ENCODE data around the gene DEFB124.
"Not testable (repeated sequence)": the region's sequence is repeated elsewhere in the genome, so short reads cannot be mapped to it uniquely, and the experiment has no call there.

Gene DEFB124

DNA sequence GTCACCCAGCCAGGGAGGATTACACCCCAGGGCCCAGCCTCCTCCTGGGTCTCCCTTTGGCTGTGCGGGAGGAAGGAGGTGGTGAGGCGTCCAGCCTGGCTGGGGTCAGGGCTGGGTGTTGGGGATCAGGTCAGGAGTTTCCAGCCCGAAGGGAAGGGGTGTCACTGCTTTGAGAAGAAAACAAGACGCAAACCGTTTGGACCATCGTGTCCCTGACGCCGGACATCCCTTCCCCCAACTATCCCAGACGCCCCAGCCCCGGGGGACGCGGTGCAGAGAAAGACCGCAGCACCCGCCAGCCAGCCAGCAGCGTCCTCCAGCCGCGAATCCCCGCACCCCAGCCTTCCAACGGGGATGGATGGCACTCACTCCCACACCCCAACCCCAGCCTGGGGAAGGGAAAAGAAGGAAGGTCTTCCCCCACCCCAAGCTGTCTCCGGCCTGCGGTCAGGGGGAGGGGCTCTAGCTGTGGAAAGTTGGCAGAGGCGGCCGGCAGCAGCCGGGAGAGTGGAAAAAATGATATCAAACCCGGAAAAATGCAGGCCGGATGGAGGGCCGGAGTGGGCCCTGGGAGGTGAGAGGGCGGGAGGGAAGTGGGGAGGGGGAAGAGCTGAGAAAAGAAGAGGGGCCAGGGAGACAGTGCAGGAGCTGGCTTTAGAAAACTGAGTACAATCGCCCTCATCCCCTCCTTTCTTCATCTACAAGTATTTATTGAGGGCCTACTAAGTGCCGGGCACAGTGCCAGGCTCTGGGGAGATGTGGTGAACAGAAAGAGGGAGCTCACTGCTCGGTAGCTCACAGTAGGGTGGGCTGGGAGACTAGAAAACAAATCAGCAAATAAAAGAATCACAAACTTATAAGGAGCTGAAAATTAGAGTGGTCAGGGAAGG, 10.8 kb upstream of the DEFB124 start:
- Histone ChIP-seq H3K9me3 (ENCODE audit: control insufficient read depth, low read length) (no peaks in the 10 kb centered on the region), H3K4me1 (ENCODE audit: control insufficient read depth, insufficient read depth, low read length) (no peaks in the 10 kb centered on the region), H3K4me3 (ENCODE audit: low read length) (peak overlapping the region; percentile 64), H3K27me3 (replicated peaks; ENCODE audit: control insufficient read depth, insufficient read depth, low read length) (no peaks in the 10 kb centered on the region), H3K36me3 (ENCODE audit: control insufficient read depth, insufficient read depth, low read length, severe bottlenecking) (no peaks in the 10 kb centered on the region), H3K9ac (ENCODE audit: low read length) (peak overlapping the region; percentile 60)
- peak; percentile 60 for DNase-seq (ENCODE audit: low read depth)

DNA sequence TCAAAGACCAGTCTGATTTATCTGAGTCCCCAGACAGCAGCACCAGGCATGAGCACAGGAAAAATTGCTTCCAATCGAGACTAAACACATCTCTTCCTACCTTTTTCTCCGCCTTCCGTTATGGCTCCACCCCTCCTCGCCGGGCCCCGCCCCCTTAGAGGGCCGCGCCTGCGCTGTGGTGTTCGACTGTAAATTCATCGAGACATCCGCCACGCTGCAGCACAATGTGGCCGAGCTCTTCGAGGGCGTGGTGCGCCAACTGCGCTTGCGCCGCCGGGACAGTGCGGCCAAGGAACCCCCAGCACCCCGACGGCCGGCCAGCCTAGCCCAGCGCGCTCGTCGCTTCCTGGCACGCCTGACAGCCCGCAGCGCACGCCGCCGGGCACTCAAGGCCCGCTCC, 9.1 kb upstream of the DEFB124 start:
- H3K9ac ChIP-seq (ENCODE audit: low read length): no peak overlapping the region
- no peak for DNase-seq (ENCODE audit: low read depth)
- no peaks in the 10 kb centered on the region for H3K4me1 ChIP-seq (ENCODE audit: control insufficient read depth, insufficient read depth, low read length)
- no peaks in the 10 kb centered on the region for H3K27me3 ChIP-seq (replicated peaks; ENCODE audit: control insufficient read depth, insufficient read depth, low read length)
- no peaks in the 10 kb centered on the region for H3K9me3 ChIP-seq (ENCODE audit: control insufficient read depth, low read length)
- H3K36me3 ChIP-seq (ENCODE audit: control insufficient read depth, insufficient read depth, low read length, severe bottlenecking): no peaks in the 10 kb centered on the region
- H3K4me3 ChIP-seq (ENCODE audit: low read length): no peak overlapping the region

DNA sequence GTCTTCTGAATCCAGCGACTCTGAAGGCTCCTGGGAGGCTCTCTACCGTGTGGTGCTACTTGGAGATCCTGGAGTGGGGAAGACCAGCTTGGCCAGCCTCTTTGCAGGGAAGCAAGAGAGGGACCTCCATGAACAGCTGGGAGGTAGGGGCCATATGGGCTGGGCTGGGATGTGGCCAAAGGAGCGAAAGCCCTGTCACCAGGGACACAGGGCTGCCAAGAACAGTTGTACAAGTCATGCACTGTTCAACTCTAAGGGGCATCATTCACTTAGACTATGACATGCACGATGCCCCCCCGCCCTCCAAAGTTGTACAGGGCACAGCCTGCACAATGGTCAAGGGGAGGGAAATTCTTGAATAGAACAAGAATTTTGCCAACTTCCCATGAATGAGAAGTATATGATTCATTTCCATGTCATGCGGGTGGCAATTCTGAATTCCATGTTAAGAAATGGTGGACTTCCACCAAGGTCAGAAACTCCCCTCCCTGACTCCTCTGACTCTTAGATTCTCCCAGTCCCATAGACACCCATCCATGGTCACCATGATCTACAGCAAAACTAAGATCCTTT, 1.8 kb upstream of the DEFB124 start:
- Histone ChIP-seq H3K27me3 (replicated peaks; ENCODE audit: control insufficient read depth, insufficient read depth, low read length) (no peaks in the 10 kb centered on the region), H3K4me3 (ENCODE audit: low read length) (no peak overlapping the region), H3K4me1 (ENCODE audit: control insufficient read depth, insufficient read depth, low read length) (peaks cover 29% of the 10 kb centered on the region), H3K9ac (ENCODE audit: low read length) (no peak overlapping the region), H3K36me3 (ENCODE audit: control insufficient read depth, insufficient read depth, low read length, severe bottlenecking) (no peaks in the 10 kb centered on the region), H3K9me3 (ENCODE audit: control insufficient read depth, low read length) (no peaks in the 10 kb centered on the region)
- no peak for DNase-seq (ENCODE audit: low read depth)

DNA sequence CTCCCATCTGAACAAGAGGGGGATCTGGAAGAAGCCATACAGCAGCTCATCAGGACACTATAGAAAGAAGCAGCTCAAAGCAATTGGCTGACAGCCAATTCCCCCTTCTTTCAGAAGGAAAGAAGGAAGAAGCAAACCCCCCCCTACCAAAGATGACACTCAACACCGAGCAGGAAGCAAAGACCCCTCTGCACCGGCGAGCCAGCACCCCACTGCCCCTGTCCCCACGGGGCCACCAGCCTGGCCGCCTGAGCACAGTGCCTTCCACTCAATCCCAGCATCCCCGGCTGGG, 1.3 kb upstream of the DEFB124 start:
- no peaks in the 10 kb centered on the region for H3K9me3 ChIP-seq (ENCODE audit: control insufficient read depth, low read length)
- no peak overlapping the region for H3K9ac ChIP-seq (ENCODE audit: low read length)
- no peak overlapping the region for H3K4me3 ChIP-seq (ENCODE audit: low read length)
- H3K4me1 ChIP-seq (ENCODE audit: control insufficient read depth, insufficient read depth, low read length): peaks cover 29% of the 10 kb centered on the region
- no peaks in the 10 kb centered on the region for H3K27me3 ChIP-seq (replicated peaks; ENCODE audit: control insufficient read depth, insufficient read depth, low read length)
- no peak for DNase-seq (ENCODE audit: low read depth)
- H3K36me3 ChIP-seq (ENCODE audit: control insufficient read depth, insufficient read depth, low read length, severe bottlenecking): no peaks in the 10 kb centered on the region

DNA sequence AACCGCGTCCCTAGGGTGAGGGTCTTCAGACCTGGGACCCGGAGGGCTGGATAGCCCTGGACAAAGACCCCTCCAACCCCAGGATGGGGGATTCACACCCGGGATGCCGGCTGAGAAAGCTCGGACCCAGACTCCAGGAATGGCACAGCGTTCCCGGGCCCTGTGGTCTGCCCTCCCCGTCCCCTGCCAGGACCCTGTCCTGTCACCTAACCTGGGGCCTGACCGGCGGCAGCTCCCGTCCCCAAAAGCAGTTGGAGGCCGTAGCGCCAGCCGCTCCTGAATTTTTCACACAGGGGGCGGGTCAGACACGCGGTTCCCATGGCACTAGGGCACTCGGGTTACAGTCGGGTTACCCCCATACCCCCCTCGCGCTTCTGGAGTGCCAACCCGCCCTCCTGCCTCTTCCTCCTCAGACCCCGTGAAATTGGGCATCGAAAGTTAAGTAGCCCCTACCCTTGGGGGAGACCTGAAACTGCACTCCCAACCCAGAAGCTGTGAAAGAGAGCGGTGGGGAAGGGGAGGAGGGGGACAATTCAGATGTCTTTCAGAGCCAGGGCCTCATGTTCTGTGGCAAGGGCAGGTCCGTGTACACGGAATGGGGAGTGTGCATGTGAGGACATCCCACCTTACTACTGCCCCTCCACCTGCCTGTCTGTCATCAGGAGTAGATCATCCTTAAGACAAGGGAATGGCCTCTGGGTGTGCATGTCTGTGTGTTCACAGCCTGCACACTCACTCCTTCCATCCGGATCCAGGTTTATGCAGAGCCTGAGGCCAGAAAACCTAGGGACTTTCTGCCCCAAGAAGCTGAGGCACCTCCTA, 756 bp upstream of the DEFB124 start:
- no peak for DNase-seq (ENCODE audit: low read depth)
- H3K36me3 ChIP-seq (ENCODE audit: control insufficient read depth, insufficient read depth, low read length, severe bottlenecking): no peaks in the 10 kb centered on the region
- no peaks in the 10 kb centered on the region for H3K27me3 ChIP-seq (replicated peaks; ENCODE audit: control insufficient read depth, insufficient read depth, low read length)
- H3K9ac ChIP-seq (ENCODE audit: low read length): peak overlapping the region; percentile 60
- H3K4me1 ChIP-seq (ENCODE audit: control insufficient read depth, insufficient read depth, low read length): peaks cover 29% of the 10 kb centered on the region
- H3K4me3 ChIP-seq (ENCODE audit: low read length): peak overlapping the region; percentile 79
- no peaks in the 10 kb centered on the region for H3K9me3 ChIP-seq (ENCODE audit: control insufficient read depth, low read length)

DNA sequence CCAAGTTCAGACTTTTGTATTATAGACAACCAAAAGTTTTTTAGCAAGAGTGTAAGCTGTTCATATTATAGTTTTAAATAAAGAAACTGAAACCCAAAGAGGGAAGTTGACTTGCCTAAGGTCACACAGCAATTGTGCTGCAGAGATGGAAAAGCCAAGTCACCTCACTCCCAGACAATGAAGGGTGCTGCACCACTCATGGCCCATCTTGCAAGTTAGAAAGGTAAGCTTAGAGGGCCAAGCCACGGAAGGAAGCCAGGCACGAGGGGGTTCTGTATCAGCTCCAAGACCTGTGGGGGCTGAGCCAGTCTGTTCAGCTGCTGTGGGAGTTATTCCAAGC, 860 bp downstream of the DEFB124 start:
- Histone ChIP-seq H3K36me3 (ENCODE audit: control insufficient read depth, insufficient read depth, low read length, severe bottlenecking) (no peaks in the 10 kb centered on the region), H3K9ac (ENCODE audit: low read length) (no peak overlapping the region), H3K4me3 (ENCODE audit: low read length) (no peak overlapping the region), H3K9me3 (ENCODE audit: control insufficient read depth, low read length) (no peaks in the 10 kb centered on the region), H3K4me1 (ENCODE audit: control insufficient read depth, insufficient read depth, low read length) (peaks cover 29% of the 10 kb centered on the region), H3K27me3 (replicated peaks; ENCODE audit: control insufficient read depth, insufficient read depth, low read length) (no peaks in the 10 kb centered on the region)
- no peak for DNase-seq (ENCODE audit: low read depth)

DNA sequence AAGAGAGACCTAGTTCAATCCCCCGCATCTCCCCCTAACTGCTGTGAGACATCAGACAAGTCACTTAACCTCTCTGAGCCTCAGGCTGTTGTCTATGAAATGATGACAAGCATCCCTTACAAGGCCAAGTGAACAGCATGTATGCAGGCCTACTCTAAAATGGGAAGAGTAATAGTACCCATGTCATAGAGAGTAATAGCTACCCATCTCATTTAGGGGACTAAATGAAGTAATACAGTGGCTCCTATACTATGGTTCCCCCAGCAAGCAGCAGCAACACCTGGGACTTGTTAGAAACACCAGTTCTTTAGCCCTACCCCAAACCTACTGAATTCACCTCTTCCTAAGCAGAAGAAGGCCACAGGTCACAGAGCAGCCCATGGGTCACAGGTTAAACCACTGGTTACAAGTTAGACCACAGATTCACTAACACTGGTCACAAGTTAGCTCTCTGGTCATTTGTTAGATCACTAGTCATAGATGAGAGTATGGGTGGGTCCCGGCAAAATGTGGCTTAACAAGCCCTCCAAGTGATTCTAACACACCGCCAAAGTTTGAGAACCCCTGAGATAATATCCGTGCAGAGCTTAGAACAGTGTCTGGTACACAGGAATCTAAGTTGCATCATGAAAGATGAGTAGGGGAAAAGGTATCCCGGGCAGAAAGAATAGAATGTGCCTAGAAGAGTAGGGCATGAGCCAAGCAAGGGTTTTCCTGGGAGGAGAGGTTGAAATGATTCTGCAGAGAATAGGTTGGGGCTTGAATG, 1.4 kb downstream of the DEFB124 start:
- peaks cover 29% of the 10 kb centered on the region for H3K4me1 ChIP-seq (ENCODE audit: control insufficient read depth, insufficient read depth, low read length)
- peak; percentile 15 for DNase-seq (ENCODE audit: low read depth)
- no peaks in the 10 kb centered on the region for H3K27me3 ChIP-seq (replicated peaks; ENCODE audit: control insufficient read depth, insufficient read depth, low read length)
- no peaks in the 10 kb centered on the region for H3K9me3 ChIP-seq (ENCODE audit: control insufficient read depth, low read length)
- no peak overlapping the region for H3K4me3 ChIP-seq (ENCODE audit: low read length)
- H3K9ac ChIP-seq (ENCODE audit: low read length): no peak overlapping the region
- H3K36me3 ChIP-seq (ENCODE audit: control insufficient read depth, insufficient read depth, low read length, severe bottlenecking): no peaks in the 10 kb centered on the region

DNA sequence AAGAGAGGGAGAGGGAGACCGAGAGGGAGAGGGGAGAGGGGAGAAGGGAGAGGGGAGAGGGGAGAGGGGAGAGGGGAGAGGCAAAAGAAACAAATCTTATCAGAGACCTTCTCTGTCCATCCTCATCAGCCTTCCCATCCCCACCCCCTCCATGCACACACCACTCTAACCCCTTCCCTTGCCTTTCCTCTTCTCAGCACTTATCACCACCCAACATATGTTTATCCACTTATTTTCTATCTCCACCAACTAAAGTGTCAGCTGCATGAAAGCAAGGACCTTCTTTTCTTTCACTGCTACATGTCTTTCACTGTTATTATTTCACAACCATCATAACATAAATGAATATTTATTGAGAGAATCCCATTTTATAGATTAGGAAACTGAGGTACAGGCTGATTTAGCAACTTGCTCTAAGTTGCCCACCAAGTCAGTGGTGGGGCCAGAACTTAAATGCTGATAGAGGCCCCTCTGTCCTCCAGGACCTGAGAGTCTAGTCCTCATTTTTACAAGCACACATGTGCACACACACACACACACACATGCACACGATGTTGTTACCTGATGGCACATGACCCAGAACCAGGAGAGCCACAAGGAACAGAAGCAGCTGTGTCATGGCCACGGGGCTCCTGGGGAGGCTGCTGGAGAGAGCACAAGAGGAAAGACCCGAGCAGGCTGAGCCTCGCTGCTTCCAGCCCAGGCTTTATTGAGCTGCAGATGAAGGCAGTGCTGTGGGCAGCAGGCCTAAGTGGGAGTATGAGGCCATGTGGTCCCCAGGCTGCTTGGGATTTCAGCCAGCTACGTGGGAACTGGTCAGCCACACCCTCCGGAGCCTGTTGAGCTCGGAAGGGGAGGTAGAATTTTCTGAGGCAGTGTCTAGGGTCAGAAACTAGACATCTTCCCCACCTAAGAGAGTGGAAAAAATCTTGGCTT, 2.3 kb downstream of the DEFB124 start:
- Histone ChIP-seq H3K9ac (ENCODE audit: low read length) (no peak overlapping the region), H3K4me1 (ENCODE audit: control insufficient read depth, insufficient read depth, low read length) (peaks cover 29% of the 10 kb centered on the region), H3K9me3 (ENCODE audit: control insufficient read depth, low read length) (no peaks in the 10 kb centered on the region), H3K36me3 (ENCODE audit: control insufficient read depth, insufficient read depth, low read length, severe bottlenecking) (no peaks in the 10 kb centered on the region), H3K27me3 (replicated peaks; ENCODE audit: control insufficient read depth, insufficient read depth, low read length) (no peaks in the 10 kb centered on the region), H3K4me3 (ENCODE audit: low read length) (no peak overlapping the region)
- peak; percentile 20 for DNase-seq (ENCODE audit: low read depth)

DNA sequence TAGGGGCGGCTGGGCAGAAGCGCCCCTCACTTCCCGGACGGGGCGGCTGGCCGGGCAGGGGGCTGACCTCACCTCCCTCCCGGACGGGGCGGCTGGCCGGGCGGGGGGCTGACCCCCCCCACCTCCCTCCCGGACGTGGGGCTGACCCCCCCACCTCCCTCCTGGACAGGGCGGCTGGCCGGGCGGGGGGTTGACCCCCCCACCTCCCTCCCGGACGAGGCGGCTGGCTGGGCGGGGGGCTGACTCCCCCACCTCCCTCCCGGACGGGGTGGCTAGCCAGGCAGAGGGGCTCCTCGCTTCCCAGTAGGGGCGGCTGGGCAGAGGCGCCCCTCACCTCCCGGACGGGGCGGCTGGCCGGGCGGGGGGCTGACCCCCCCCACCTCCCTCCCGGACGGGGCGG, 4.0 kb downstream of the DEFB124 start:
- H3K27me3 ChIP-seq (replicated peaks; ENCODE audit: control insufficient read depth, insufficient read depth, low read length); H3K9me3 ChIP-seq (ENCODE audit: control insufficient read depth, low read length); H3K36me3 ChIP-seq (ENCODE audit: control insufficient read depth, insufficient read depth, low read length, severe bottlenecking); DNase-seq (ENCODE audit: low read depth); H3K9ac ChIP-seq (ENCODE audit: low read length); H3K4me3 ChIP-seq (ENCODE audit: low read length): not testable (repeated sequence)
- peaks cover 29% of the 10 kb centered on the region for H3K4me1 ChIP-seq (ENCODE audit: control insufficient read depth, insufficient read depth, low read length)

DNA sequence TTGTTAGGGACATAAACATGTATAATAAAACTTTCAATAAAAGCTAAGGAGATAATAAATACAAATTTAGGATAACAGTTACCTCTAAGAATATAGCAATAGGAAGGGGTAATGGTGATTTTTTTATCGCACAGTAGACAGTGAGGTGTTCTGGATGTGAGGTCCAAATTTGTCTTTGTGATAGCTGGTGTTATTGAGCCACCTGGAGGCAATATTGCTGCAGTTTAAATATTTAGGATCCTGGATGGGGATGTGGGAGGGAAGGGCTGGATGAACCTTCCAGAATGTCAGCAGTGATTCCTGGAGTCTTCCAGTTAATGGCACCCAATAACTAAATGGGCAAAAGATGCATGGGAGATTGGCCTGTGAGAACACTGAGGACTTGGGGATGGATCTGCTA, 20.6 kb downstream of the DEFB124 start:
- Histone ChIP-seq H3K4me3 (ENCODE audit: low read length) (no peak overlapping the region), H3K4me1 (ENCODE audit: control insufficient read depth, insufficient read depth, low read length) (no peaks in the 10 kb centered on the region), H3K27me3 (replicated peaks; ENCODE audit: control insufficient read depth, insufficient read depth, low read length) (no peaks in the 10 kb centered on the region), H3K9ac (ENCODE audit: low read length) (no peak overlapping the region), H3K36me3 (ENCODE audit: control insufficient read depth, insufficient read depth, low read length, severe bottlenecking) (no peaks in the 10 kb centered on the region), H3K9me3 (ENCODE audit: control insufficient read depth, low read length) (no peaks in the 10 kb centered on the region)
- DNase-seq (ENCODE audit: low read depth): no peak

Measured in adipocyte (in vitro differentiated cells).